Upper lobe of left lung (tissue), 4 donors: Measurements from ENCODE around the gene SYT6.
"Not testable (repeated sequence)": the region's sequence is repeated elsewhere in the genome, so short reads cannot be mapped to it uniquely, and the experiment has no call there.

Experiments
- CTCF ChIP-seq, 6 experiments: fragments of 450-650 bp in 4 of 6; fragments of 200-600 bp in 2 of 6; sonication (generic) in 2 of 6; IDR thresholded peaks; one replicate each; pipeline ENCODE4 v1.5.1; 2016 to 2019; ENCODE audit warnings: antibody characterized with exemption in 6 of 6
- POLR2A ChIP-seq, 4 donors: fragments of 450-650 bp; IDR thresholded peaks; one replicate each; pipeline ENCODE4 v1.5.1; 2016 to 2017; ENCODE audit warnings: antibody characterized with exemption in 4 of 4, mild to moderate bottlenecking in 2 of 4
- POLR2AphosphoS5 ChIP-seq, 2 donors: sonication (generic); formaldehyde crosslinking; IDR thresholded peaks; one replicate each; pipeline ENCODE4 v1.5.1; 2017; ENCODE audit warnings: antibody characterized with exemption in 2 of 2

GRCh38 chr1:114068684-114069083, 85.0 kb downstream of the SYT6 start:
- TF ChIP-seq POLR2A, CTCF, POLR2AphosphoS5 (IDR thresholded peaks at IDR 0.05): not testable (repeated sequence)
